Smooth muscle cell (in vitro differentiated cells): ENCODE measurements around the gene DIP2B. TPM values are rescaled to one million over a fixed set of nuclear protein-coding genes. Genes with fewer than 3 reads are reported as not detected.
"Not testable (repeated sequence)": the region's sequence is repeated elsewhere in the genome, so short reads cannot be mapped to it uniquely, and the experiment has no call there.

Experiments used
- DNase-seq: peaks from one replicate; lab custom pipeline; 2025; ENCODE audit not compliant: unreplicated experiment; lab: John Stamatoyannopoulos, UW
- H2AFZ ChIP-seq: fragments of 200-600 bp; sonication (generic); 2 replicates; pipeline ENCODE4 v1.6.0; 2016; ENCODE audit warnings: antibody characterized with exemption, low read depth, mild to moderate bottlenecking
- H3F3A ChIP-seq: fragments of 200-600 bp; sonication (generic); 2 replicates; pipeline ENCODE4 v1.6.0; 2017; ENCODE audit warnings: antibody characterized with exemption, low read depth
- H3K27ac ChIP-seq: fragments of 200-600 bp; sonication (generic); 2 replicates; pipeline ENCODE4 v1.5.1; 2016; ENCODE audit warnings: low read depth, mild to moderate bottlenecking
- H3K27me3 ChIP-seq: fragments of 200-600 bp; sonication (generic); 2 replicates; pipeline ENCODE4 v1.6.1; 2016; ENCODE audit warnings: low read depth, mild to moderate bottlenecking
- H3K36me3 ChIP-seq: fragments of 200-600 bp; sonication (generic); 2 replicates; pipeline ENCODE4 v1.5.1; 2016; ENCODE audit warnings: low read depth
- H3K4me1 ChIP-seq: fragments of 200-600 bp; sonication (generic); 2 replicates; pipeline ENCODE4 v1.5.1; 2016; ENCODE audit warnings: low read depth
- H3K4me2 ChIP-seq: fragments of 200-600 bp; sonication (generic); 2 replicates; pipeline ENCODE4 v1.6.0; 2016; ENCODE audit warnings: mild to moderate bottlenecking
- H3K4me3 ChIP-seq: fragments of 200-600 bp; sonication (generic); 2 replicates; pipeline ENCODE4 v1.5.1; 2016; ENCODE audit warnings: mild to moderate bottlenecking
- H3K79me2 ChIP-seq: fragments of 200-600 bp; sonication (generic); 2 replicates; pipeline ENCODE4 v1.6.0; 2016; ENCODE audit warnings: low read depth, mild to moderate bottlenecking
- H3K9ac ChIP-seq: fragments of 200-600 bp; sonication (generic); 2 replicates; pipeline ENCODE4 v1.6.0; 2016; ENCODE audit warnings: low read depth
- H3K9me3 ChIP-seq: fragments of 200-600 bp; sonication (generic); replicated peaks from 2 replicates; pipeline ENCODE4 v1.5.1; 2016; ENCODE audit warnings: low read depth
- H4K20me1 ChIP-seq: fragments of 200-600 bp; sonication (generic); 2 replicates; pipeline ENCODE4 v1.6.0; 2016; ENCODE audit warnings: low read depth
- WGBS: methylation state at CpG from one replicate; pipeline ENCODE4 v1.1.7; 2016; ENCODE audit warnings: low lambda C conversion rate; 5-methylcytosine and 5-hydroxymethylcytosine counted together
- polyA plus RNA-seq: library from polyadenylated mRNA; unstranded; fragments of >200 nt; fragmentation: Nextera tagmentation; extraction: Ambion mirVana; gene quantifications from 2 replicates; pipeline ENCODE4 v1.2.1, GENCODE V29; 2016
- total RNA-seq: library from RNA; depleted of rRNA; stranded (reverse); fragments of >200 nt; gene quantifications from 2 replicates; pipeline ENCODE4 v1.2.3, GENCODE V29; 2014
- TF ChIP-seq, protein P1 (sequence below): fragments of 200-600 bp; sonication (generic); IDR thresholded peaks from 2 replicates; pipeline ENCODE4 v1.5.1; 2017; ENCODE audit warnings: borderline replicate concordance, mild to moderate bottlenecking, antibody characterized with exemption; ENCODE audit not compliant: insufficient read depth, poor library complexity, severe bottlenecking

The DIP2B gene
- total and polyA plus RNA-seq, 2 experiments from 2014 or later: 5.8 to 35.2 TPM

DNA sequence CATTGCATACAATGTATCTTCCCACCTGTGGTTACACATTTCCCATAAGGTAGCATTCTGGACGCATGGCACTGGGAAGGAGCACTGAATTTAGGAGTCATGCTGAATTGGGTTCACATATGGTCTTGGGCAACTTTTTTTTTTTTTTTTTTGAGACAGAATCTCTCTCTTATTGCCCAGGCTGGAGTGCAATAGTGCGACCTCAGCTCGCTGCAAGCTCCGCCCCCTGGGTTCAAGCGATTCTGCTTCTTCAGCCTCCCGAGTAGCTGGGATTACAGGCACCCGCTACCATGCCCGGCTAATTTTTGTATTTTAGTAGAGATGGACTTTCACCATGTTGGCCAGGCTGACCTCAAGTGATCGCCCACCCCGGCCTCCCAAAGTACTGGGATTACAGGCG is 13.3 kb downstream of the DIP2B start:
- no peaks in the 10 kb centered on the region for H3K27me3 ChIP-seq
- H4K20me1 ChIP-seq: peaks cover 43% of the 10 kb centered on the region
- H3K79me2 ChIP-seq: peaks cover 90% of the 10 kb centered on the region
- WGBS: 92% methylated on average over 11 of the region's 11 CpGs
- H3K36me3 ChIP-seq: no peaks in the 10 kb centered on the region
- no peaks in the 10 kb centered on the region for H3K4me1 ChIP-seq
- no peaks in the 10 kb centered on the region for H3K9me3 ChIP-seq
- no peak overlapping the region for H3K4me3 ChIP-seq
- H2AFZ ChIP-seq: no peak overlapping the region
- no peaks in the 10 kb centered on the region for H3F3A ChIP-seq
- no peak for DNase-seq
- H3K9ac ChIP-seq: no peak overlapping the region
- H3K4me2 ChIP-seq: no peak overlapping the region
- no peak overlapping the region for H3K27ac ChIP-seq
- TF ChIP-seq, protein P1, sequence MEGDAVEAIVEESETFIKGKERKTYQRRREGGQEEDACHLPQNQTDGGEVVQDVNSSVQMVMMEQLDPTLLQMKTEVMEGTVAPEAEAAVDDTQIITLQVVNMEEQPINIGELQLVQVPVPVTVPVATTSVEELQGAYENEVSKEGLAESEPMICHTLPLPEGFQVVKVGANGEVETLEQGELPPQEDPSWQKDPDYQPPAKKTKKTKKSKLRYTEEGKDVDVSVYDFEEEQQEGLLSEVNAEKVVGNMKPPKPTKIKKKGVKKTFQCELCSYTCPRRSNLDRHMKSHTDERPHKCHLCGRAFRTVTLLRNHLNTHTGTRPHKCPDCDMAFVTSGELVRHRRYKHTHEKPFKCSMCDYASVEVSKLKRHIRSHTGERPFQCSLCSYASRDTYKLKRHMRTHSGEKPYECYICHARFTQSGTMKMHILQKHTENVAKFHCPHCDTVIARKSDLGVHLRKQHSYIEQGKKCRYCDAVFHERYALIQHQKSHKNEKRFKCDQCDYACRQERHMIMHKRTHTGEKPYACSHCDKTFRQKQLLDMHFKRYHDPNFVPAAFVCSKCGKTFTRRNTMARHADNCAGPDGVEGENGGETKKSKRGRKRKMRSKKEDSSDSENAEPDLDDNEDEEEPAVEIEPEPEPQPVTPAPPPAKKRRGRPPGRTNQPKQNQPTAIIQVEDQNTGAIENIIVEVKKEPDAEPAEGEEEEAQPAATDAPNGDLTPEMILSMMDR: no peak

DNA sequence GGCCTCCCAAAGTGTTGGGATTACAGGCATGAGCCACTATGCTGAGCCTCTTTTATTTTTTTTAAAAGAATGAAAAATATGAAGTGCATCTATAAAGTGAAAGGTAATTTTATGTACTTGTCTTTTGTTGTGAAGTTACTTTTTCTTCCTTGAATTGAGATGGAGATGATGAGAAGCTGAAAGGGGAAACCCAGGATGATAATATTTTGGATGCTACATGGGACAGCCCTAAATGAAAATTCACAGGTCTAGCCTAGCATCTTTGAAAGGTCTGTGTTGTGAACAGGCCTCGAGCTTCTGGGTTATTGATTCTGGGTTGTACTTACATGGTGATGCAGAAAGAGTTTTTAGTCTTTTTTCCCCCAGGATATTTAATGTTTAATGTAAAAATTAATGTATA is 14.6 kb downstream of the DIP2B start:
- Histone ChIP-seq H2AFZ (no peak overlapping the region), H4K20me1 (peaks cover 33% of the 10 kb centered on the region), H3K36me3 (no peaks in the 10 kb centered on the region), H3K9ac (no peak overlapping the region), H3K9me3 (no peaks in the 10 kb centered on the region), H3K4me3 (no peak overlapping the region), H3F3A (no peaks in the 10 kb centered on the region), H3K4me1 (no peaks in the 10 kb centered on the region), H3K4me2 (no peak overlapping the region), H3K27me3 (no peaks in the 10 kb centered on the region), H3K27ac (no peak overlapping the region), H3K79me2 (peaks cover 89% of the 10 kb centered on the region)
- DNase-seq: no peak
- TF ChIP-seq, protein P1: no peak
- WGBS: 93% methylated on average over 1 of the region's 1 CpG

DNA sequence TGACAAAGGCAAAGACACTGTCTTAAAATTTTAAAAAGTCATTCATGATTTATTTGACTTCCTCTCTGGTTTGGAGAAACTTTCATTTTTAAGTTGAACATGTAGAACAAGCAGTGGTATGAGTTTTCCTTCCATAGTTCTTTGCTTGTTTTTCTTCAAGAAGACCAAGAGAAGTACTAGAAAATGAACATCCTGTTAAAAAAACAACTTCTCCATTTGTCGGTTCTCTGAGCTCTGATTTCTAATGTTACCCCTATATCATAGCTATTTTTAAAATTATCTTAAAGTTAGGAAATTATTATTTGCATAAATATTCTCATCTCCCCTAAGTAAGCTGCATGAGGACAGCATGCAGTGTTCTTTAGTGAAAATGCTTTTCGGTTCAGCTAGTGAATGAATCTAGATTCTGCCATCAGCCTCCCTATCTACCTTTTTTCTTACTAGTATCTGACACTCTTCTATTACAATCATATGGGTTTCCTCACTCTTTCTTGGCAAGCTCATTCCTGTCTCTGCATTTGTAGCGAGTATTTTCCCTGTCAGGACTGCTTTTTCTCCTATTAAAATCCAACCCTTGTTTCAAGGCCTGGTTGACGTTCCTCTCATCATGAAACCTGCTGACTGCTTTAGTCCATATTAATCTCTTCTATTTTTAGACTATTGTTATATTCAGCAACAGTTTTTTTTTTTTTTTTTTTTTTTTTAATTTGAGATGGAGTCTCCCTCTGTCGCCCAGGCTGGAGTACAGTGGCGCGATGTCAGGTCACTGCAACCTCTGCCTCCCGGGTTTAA is 15.8 kb downstream of the DIP2B start:
- Histone ChIP-seq H2AFZ (no peak overlapping the region), H3K9ac (no peak overlapping the region), H3K4me3 (no peak overlapping the region), H3K4me2 (no peak overlapping the region), H3K36me3 (no peaks in the 10 kb centered on the region), H3K9me3 (no peaks in the 10 kb centered on the region), H3K27ac (no peak overlapping the region), H3K79me2 (peaks cover 87% of the 10 kb centered on the region), H3K27me3 (no peaks in the 10 kb centered on the region), H3K4me1 (peaks cover under 1% of the 10 kb centered on the region), H4K20me1 (peaks cover 33% of the 10 kb centered on the region), H3F3A (no peaks in the 10 kb centered on the region)
- TF ChIP-seq, protein P1: no peak
- no peak for DNase-seq
- WGBS: 93% methylated on average over 7 of the region's 8 CpGs

DNA sequence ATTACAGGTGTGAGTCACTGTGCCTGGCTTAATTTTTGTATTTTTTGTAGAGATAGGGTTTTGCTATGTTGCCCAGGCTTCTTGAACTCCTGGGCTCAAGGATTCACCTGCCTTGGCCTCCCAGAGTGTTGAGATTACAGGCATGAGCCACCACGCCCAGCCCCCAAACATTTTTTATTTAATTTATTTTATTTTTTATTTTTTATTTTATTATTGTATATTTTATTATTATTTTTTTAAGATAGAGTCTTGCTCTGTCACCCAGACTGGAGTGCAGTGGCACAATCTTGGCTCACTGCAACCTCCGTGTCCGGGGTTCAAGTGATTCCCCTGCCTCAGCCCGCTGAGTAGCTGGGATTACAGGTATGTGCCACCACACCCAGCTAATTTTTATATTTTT is 17.0 kb downstream of the DIP2B start:
- DNase-seq, H3K36me3 ChIP-seq, H3F3A ChIP-seq, H3K27ac ChIP-seq, H3K4me1 ChIP-seq, H3K27me3 ChIP-seq, H3K9me3 ChIP-seq, H3K4me3 ChIP-seq, H3K9ac ChIP-seq, H3K4me2 ChIP-seq, H2AFZ ChIP-seq: not testable (repeated sequence)
- peaks cover 83% of the 10 kb centered on the region for H3K79me2 ChIP-seq
- WGBS: 97% methylated on average over 4 of the region's 4 CpGs
- peaks cover 34% of the 10 kb centered on the region for H4K20me1 ChIP-seq
